SK-N-MC (cell line): ENCODE results near the gene CACNA1G.

Experiments
- EZH2 ChIP-seq: fragments of 200-600 bp; sonication (generic); IDR thresholded peaks from one replicate; pipeline ENCODE4 v1.6.1; 2017; ENCODE audit warnings: antibody characterized with exemption
- FOXP2 ChIP-seq: optimal IDR thresholded peaks from 2 replicates; pipeline ENCODE3; 2011; ENCODE audit warnings: mild to moderate bottlenecking, moderate library complexity; ENCODE audit not compliant: insufficient read depth; ENCODE audit errors: extremely low read length, control extremely low read depth
- POLR2AphosphoS5 ChIP-seq: IDR thresholded peaks from 2 replicates; pipeline ENCODE4 v1.6.1; 2012; ENCODE audit warnings: mild to moderate bottlenecking, low read depth, low read length, borderline replicate concordance

DNA sequence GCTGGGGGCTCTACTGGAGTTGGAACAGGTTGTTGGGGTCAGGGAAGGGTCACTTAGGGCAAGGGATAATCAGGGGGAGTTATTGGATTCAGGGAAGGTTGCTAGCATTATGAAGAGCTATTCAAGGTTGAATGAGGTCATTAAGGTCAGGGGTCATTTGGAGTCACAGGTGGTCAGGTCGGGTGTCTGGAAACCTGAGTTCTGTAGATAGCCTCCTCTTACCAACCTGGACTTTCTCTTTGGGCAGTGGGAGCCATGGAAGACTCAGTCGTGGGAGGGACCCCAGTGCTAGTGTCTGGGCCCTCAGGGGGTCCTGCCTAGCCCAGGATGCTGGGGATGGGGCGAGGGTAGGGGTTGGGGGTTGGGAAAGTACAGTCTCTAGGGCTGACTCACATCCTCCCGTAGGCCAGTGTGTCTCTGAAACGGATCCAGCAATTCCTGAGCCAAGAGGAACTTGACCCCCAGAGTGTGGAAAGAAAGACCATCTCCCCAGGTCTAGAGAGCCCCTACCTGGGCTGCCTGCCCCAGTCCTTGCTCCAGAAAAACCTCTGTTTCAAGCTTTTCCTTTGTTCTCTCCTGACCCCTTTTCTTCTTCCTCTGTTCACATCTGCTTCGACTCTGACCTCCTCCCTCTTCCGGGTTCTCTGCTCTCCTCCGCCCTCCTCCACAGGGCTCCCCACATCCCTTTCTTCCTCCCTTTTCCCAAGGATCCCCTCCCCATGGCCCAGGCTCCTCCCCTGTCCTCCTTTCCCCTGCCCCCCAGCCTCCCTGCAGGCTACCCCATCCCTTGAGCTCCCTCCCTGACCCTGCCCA is 107.7 kb downstream of the CACNA1G start:
- TF ChIP-seq POLR2AphosphoS5 (no peak), EZH2 (no peak), FOXP2 (no peak)
